GM21447 (cell line): Measurements from ENCODE around the gene FOXRED1.
"Not testable (repeated sequence)": the region's sequence is repeated elsewhere in the genome, so short reads cannot be mapped to it uniquely, and the experiment has no call there.

Experiments used
- ATAC-seq: cut with Tn5 transposase; IDR thresholded peaks from one replicate; pipeline ENCODE4 v1.9.1; 2021; ENCODE audit not compliant: unreplicated experiment

The FOXRED1 gene

DNA sequence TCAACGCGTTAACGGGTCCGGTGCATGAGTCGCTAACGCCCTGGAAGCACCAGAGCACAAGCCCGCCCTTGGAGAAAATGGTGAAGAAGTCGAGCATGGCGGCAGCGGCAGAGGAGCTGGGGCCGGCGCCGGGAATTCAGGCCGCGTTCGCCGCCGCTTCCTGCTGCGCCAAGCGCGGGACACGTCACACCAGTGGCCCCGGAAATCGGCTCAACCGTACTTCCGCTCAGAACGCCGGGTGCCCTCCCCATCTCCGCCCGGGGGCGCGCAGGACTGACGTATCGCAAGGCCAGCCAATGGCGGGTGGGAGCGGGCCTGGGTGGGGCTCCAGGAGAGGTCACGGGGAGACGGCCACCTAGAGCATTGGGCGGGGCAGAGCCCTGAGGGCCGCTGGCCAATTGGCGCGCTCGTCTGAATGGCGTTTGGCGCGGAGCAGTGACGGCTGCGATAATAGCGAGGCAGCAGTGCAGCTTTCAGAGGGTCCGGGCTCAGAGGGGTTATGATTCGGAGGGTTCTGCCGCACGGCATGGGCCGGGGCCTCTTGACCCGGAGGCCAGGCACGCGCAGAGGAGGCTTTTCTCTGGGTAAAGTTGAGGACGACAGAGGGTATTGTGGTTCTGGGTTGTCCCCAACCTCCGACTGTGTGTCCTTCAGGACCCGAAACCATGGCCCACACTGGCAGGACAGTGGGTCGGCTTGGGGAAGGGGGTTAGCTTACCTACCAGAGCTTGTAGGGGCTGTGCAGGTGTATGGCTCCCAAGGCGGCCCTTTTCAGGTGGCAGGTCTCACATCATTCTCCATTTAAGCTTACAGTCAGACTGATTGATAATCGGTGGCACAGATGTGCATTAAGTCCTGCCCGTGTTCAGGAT lies at the start of gene FOXRED1, which contains the start of gene SRPRA:
TSS of gene FOXRED1 (plus strand) at position 447 of the 872 bp plus-strand sequence. CDS start at position 500, 53 bp downstream.
TSS of gene SRPRA (minus strand) at position 188 of the 872 bp plus-strand sequence. CDS start at position 97, 91 bp downstream.
- peak; percentile 99 for ATAC-seq

- ATAC-seq = no peak
Observed at GRCh38 chr11:126219547-126219946, 49.4 kb upstream of the FOXRED1 start.

GRCh38 chr11:126224647-126225294 lies 44.2 kb upstream of the FOXRED1 start:
- ATAC-seq = no peak

DNA sequence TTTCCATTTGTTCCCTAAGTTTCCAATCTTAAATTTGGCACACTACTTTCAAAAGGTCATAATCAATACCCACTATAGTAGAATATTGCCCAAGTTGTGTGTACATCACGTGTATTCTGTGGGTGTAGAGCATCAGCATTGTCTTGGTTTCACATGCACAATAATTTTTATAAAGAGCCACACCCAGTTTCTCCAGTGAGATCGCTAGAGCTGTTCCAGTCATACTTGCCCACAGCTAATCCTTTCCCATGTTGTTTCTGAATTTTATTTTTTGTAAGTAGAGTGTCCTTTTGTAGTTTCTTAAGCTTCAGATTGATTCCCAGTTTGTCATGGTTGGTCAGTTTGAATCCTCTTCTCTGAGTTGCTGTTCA lies 43.7 kb upstream of the FOXRED1 start:
- ATAC-seq = no peak

DNA sequence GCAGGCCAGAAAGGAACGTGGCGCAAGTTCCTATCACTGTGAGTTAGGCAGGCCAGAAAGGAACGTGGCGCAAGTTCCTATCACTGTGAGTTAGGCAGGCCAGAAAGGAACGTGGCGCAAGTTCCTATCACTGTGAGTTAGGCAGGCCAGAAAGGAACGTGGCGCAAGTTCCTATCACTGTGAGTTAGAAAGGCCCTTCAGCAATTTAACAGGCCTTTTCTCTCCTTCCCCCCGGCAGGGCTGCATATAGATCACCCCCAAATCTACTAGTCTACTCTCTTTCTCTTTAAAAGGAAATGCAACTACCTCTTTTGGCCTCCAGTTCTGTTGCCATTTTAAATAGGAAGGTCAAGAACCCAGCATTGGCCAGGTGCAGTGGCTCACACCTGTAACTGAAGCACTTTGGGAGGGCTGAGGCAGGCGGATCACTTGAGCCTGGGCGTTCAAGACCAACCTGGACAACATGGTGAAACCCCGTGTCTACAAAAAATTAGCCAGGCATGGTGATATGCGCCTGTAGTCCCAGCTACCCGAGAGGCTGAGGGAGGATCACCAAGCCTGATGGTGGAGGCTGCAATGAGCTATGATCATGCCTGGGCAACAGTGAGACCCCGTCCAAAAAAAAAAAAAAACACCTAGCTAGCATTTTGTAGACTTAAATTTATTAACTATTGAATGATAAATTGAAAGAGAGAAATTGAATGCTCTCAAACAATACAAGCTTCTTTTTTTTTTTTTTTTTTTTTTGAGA lies 42.4 kb upstream of the FOXRED1 start:
- no peak for ATAC-seq

GRCh38 chr11:126229858-126230540 lies 39.0 kb upstream of the FOXRED1 start:
- ATAC-seq = no peak

DNA sequence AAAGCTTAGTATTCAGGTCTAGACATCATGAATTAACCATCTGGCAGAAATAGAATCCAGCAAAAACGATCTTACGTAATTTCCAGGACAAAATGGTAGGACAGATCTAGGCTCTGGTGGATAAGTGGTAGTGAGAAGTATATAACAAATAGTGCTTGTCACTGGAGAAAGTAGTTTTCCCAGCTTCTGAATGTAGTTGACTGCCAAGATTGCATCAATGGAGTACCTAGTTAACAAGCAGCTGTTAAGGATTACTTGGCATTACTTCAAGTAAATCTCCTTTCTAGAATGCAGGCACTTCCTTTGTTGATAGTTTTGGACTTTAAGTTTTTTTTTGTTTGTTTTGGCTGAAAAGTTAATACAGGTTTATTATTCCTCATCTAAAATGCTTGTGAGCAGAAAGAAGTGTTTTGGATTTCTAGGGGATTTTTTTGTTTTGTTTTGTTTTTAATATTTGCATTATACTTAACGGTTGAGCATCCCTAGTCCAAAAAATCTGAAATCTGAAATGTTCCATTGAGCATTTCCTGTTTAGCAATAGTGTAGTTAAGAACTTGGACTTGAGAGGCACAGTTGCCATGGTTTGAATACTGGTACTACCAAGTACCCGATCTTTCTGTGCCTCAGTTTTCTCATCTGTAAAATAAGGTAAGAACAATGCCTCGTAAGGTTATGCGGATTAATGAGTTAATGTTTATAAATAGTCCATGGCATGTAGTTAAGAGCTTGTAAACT lies 37.1 kb upstream of the FOXRED1 start:
- ATAC-seq = no peak

DNA sequence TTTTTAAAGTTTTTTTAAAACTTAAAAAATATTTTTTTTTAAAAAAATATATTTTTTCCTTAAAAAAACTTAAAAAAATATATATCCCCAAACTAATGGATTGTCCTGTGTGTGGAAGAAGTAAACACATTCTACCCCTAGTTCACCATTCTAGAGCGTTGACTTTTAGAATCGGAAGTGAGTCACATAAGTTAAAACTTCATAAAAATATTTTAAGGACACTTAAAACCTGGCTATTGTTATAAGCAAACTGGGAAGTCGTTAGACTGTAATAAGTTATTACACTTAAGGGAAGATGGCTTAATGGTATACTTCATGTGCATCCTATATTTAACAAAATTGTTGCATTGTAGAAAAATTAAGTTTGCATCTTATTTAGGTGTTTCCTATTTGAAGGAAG lies 36.3 kb upstream of the FOXRED1 start:
- no peak for ATAC-seq

DNA sequence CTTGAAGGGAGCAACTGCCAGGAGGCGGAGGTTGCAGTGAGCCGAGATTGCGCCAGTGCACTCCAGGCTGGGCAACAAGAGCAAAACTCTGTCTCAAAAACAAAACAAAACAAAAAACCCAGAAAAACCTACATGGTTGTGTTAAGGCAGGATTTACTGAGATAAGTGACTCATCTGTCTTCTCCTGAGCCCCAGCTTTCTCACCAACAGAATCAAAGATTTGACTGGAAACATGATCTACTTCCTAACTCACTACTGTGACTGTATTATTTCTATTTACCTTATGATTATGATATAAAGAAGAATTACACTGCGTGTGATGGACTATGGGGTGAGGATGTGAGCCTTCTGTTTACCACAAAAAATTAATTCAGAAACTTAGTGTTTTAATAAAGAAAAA lies 35.6 kb upstream of the FOXRED1 start:
- no peak for ATAC-seq

- no peak for ATAC-seq
Observed at GRCh38 chr11:126246636-126247035, 22.3 kb upstream of the FOXRED1 start.

- ATAC-seq = no peak
Observed at GRCh38 chr11:126253265-126253664, 15.7 kb upstream of the FOXRED1 start.

DNA sequence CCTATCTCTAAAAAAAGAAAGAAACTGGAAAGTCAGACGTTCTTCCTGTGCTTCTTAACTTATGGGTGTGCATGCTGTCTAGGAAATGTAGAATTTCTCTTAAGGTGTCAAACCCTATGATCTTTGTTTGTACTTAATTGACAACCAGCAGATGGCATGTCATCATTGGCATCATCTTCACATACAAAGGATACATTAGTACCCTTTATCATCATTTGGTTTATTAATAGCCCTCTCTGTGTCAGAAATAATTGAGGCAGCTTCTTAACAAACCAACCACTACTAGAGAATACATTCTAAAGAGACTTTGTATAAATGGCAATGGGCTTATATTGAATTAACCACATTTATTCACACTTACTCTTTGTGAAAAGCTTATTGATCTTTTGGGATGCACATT lies 14.1 kb upstream of the FOXRED1 start:
- ATAC-seq = no peak

DNA sequence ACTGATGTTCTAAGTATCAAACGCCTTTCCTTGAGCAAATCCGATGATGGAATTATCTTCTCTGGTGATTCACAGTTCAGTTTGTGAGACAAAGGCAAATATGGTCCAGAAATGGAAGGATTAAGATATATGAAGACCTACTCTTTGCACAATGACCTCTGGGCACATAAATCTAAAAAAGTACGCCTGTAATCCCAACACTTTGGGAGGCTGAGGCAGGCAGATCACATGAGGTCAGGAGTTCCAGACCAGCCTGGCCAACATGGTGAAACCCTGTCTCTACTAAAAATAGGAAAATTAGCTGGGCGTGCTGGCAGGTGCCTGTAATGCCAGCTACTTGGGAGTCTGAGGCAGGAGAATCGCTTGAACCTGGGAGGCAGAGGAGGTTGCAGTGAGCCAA lies 13.4 kb upstream of the FOXRED1 start:
- not testable (repeated sequence) for ATAC-seq

DNA sequence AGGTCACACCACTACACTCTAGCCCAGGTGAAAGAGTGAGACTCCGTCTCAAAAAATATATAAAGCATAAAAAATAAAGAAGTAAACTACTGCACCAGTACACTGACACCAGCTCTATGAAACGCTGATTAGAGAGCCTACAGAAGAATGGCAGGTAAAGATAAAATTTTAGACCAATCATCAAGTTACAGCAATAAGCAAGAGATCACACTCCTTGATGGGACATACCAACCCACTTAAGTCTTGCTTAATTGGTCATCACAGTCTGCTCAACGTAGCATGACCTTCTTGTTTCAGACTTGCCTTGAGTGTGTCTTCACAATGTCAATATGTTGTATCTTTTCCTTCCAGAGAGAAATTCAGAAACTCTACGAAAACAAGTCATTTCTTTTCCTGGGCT lies 12.7 kb upstream of the FOXRED1 start:
- ATAC-seq = no peak

GRCh38 chr11:126257144-126257543 lies 11.8 kb upstream of the FOXRED1 start:
- ATAC-seq = no peak

DNA sequence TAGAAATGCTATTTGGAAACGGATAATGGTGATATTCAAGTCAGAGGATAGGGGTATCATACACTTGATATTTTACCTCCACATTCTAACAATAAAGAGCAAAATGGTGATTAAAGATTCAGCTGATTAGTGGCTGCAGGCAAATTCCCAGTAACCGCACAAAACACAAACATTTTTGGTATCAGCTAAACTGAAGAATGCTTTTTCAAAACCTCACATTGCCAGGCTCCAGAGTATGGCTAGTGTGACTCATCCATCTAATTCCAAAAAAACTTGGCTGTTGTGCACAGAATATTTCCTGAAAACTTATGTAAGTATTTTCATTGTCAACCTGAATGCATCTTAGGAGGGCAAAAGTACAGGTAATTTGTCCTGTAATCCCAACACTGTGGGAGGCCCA lies 11.2 kb upstream of the FOXRED1 start:
- ATAC-seq = no peak

- no peak for ATAC-seq
Observed at GRCh38 chr11:126262216-126262615, 6.7 kb upstream of the FOXRED1 start.

GRCh38 chr11:126263489-126263888 lies 5.5 kb upstream of the FOXRED1 start:
- no peak for ATAC-seq

DNA sequence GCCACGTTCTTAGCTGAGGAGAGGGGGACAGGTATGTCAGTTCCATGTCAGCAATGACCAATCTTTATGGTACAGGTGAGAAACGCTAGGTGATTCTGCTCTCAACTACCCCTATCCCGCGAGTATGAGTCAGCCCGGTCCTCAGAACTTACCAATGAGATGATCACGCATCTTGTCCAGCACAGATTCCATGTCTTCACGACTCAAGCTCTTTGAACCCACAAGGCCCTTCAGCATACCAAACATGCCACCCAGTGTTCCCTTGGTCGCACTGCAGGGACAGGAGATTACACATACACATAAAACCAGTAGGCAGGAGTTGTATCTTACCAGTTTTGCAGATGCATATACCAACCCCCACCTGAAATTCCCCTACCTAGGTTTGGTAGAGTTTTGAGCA lies 3.1 kb upstream of the FOXRED1 start:
- ATAC-seq = no peak

DNA sequence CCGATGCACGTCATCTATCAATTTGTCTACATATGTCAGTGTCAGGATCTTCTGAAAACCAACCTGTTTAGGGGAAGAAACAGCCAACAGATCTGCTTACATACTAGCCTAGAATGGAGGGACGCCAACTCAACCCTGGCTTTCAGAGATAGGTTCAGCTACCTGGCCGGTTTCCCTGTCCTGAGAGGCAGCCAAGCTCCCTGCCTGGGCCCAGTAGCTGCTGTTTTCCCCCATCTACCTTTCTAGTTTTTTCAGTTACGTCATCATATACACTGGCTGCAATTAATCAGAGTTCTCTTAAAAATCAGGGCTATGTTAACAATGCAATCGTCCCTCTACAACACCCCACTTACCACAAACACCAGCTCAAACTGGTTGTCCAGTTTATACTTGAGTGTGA lies 1.3 kb upstream of the FOXRED1 start:
- no peak for ATAC-seq
